GM12878 (cell line): ENCODE measurements around the gene FAT1. TPM values are rescaled to one million over a fixed set of nuclear protein-coding genes. Genes with fewer than 3 reads are reported as not detected.

Experiments used
- ATAC-seq: fragments of 200-7000 bp; cut with Tn5 transposase; 3 replicates; pipeline ENCODE4 v1.9.1; 2020; ENCODE audit warnings: mild to moderate bottlenecking, moderate library complexity
- BruUV-seq: library from RNA; stranded (reverse); fragments of 400-500 nt; replicated peaks from 2 replicates; lab custom pipeline; 2021; lab: Mats Ljungman, UMichigan
- CTCF ChIA-PET: fragments of 300-600 bp; sonication (Branson Sonifier 250); formaldehyde crosslinking; extraction: SDS; loops from one replicate; lab custom pipeline; 2021; ENCODE audit warnings: inconsistent platforms; lab: Yijun Ruan, JAX
- POLR2A ChIA-PET: fragments of 350-600 bp; formaldehyde crosslinking; extraction: SDS; loops from one replicate; lab custom pipeline; 2021; ENCODE audit warnings: inconsistent platforms; lab: Charles Lee
- RAD21 ChIA-PET: fragments of 300-600 bp; sonication (Branson Sonifier 250); formaldehyde crosslinking; loops from one replicate; lab custom pipeline; 2023; ENCODE audit warnings: antibody characterized with exemption; ENCODE audit not compliant: unreplicated experiment; lab: Charles Lee
- SMC1A ChIA-PET: fragments of 300-600 bp; sonication (Branson Sonifier 250); formaldehyde crosslinking; loops from one replicate; lab custom pipeline; 2023; ENCODE audit not compliant: unreplicated experiment, uncharacterized antibody; lab: Charles Lee
- DNase-seq: peaks from one replicate; pipeline ENCODE4 v3.0.0-alpha.2; 2011; ENCODE audit warnings: low read depth, low spot score
- FAIRE-seq: peaks from 3 replicates; lab custom pipeline; 2011; peaks lifted over from hg19 to GRCh38; lab: Jason Lieb, UNC
- H2AFZ ChIP-seq: 2 replicates; pipeline ENCODE4 v1.6.0; 2011; ENCODE audit warnings: low read depth, low read length, control low read depth; ENCODE audit not compliant: control insufficient read depth
- H3K27ac ChIP-seq: 2 replicates; pipeline ENCODE4 v1.5.1; 2011; ENCODE audit warnings: control low read depth; ENCODE audit not compliant: control insufficient read depth, insufficient read depth
- H3K27me3 ChIP-seq, 2 experiments: replicated peaks in 1 of 2; 2 replicates each; pipeline versions ENCODE4 v1.6.0 to v1.6.1; 2011; ENCODE audit warnings: low read length in 1 of 2; ENCODE audit not compliant: control insufficient read depth in 2 of 2, insufficient read depth in 2 of 2
- H3K36me3 ChIP-seq, 2 experiments: 2 replicates each; pipeline ENCODE4 v1.5.1; 2011; ENCODE audit warnings: low read length in 1 of 2; ENCODE audit not compliant: control insufficient read depth in 2 of 2, insufficient read depth in 2 of 2
- H3K4me1 ChIP-seq: 2 replicates; pipeline ENCODE4 v1.6.1; 2011; ENCODE audit warnings: mild to moderate bottlenecking, low read length, moderate library complexity, mixed read lengths; ENCODE audit not compliant: control insufficient read depth, insufficient read depth
- H3K4me2 ChIP-seq: 2 replicates; pipeline ENCODE4 v1.6.0; 2011; ENCODE audit warnings: control low read depth; ENCODE audit not compliant: control insufficient read depth, insufficient read depth
- H3K4me3 ChIP-seq: fragments of 200-600 bp; sonication (generic); 2 replicates; pipeline ENCODE4 v1.5.1; 2016
- H3K79me2 ChIP-seq: 2 replicates; pipeline ENCODE4 v1.6.0; 2011; ENCODE audit warnings: low read length; ENCODE audit not compliant: control insufficient read depth, insufficient read depth
- H3K9ac ChIP-seq: 2 replicates; pipeline ENCODE4 v1.8.0; 2011; ENCODE audit warnings: low read length, control low read depth, mixed read lengths; ENCODE audit not compliant: control insufficient read depth, insufficient read depth
- H3K9me3 ChIP-seq: replicated peaks from 3 replicates; pipeline ENCODE4 v1.5.1; 2011; ENCODE audit warnings: mild to moderate bottlenecking, low read length; ENCODE audit not compliant: control insufficient read depth, insufficient read depth
- H4K20me1 ChIP-seq: 2 replicates; pipeline ENCODE4 v1.6.0; 2011; ENCODE audit not compliant: control insufficient read depth, insufficient read depth
- CREB1 ChIP-seq: IDR thresholded peaks from 2 replicates; pipeline ENCODE4 v1.6.1; 2012; ENCODE audit warnings: low read depth, mild to moderate bottlenecking, inconsistent platforms
- CUX1 ChIP-seq: IDR thresholded peaks from 2 replicates; pipeline ENCODE4 v1.6.1; 2012; ENCODE audit warnings: improper control_type of control experiment, low read depth, low read length; ENCODE audit not compliant: insufficient replicate concordance
- EP300 ChIP-seq, 2 experiments: fragments of 150-350 bp in 1 of 2; IDR thresholded peaks; 2 replicates each; pipeline ENCODE4 v1.6.1; 2011 to 2012; ENCODE audit warnings: low read depth in 2 of 2, low read length in 2 of 2, borderline replicate concordance in 1 of 2, improper control_type of control experiment in 1 of 2, inconsistent platforms in 1 of 2; ENCODE audit not compliant: control insufficient read depth in 1 of 2
- HCFC1 ChIP-seq: fragments of 150-350 bp; IDR thresholded peaks from 2 replicates; pipeline ENCODE4 v1.6.1; 2014; ENCODE audit warnings: low read length
- IRF4 ChIP-seq: IDR thresholded peaks from 2 replicates; pipeline ENCODE4 v1.6.1; 2011; ENCODE audit warnings: low read depth, low read length
- MEF2A ChIP-seq: IDR thresholded peaks from 2 replicates; pipeline ENCODE4 v1.6.1; 2011; ENCODE audit warnings: low read depth, mild to moderate bottlenecking, low read length, moderate library complexity; ENCODE audit not compliant: insufficient read depth
- MYB ChIP-seq: fragments of 150-350 bp; IDR thresholded peaks from 2 replicates; pipeline ENCODE4 v1.6.1; 2014; ENCODE audit warnings: mild to moderate bottlenecking, low read depth, low read length, borderline replicate concordance
- NFYB ChIP-seq: IDR thresholded peaks from 2 replicates; pipeline ENCODE4 v1.6.1; 2011; ENCODE audit warnings: low read depth, mild to moderate bottlenecking, low read length, improper control_type of control experiment, moderate library complexity; ENCODE audit not compliant: insufficient read depth
- RB1 ChIP-seq: fragments of 450-650 bp; formaldehyde crosslinking; IDR thresholded peaks from 2 replicates; pipeline ENCODE4 v1.6.1; 2017; ENCODE audit warnings: mild to moderate bottlenecking, borderline replicate concordance
- RBBP5 ChIP-seq: fragments of 200-600 bp; sonication (generic); conservative IDR thresholded peaks from 2 replicates; pipeline ENCODE4 v1.6.1; 2016
- REST ChIP-seq: IDR thresholded peaks from 2 replicates; pipeline ENCODE4 v1.6.1; 2012; ENCODE audit warnings: mild to moderate bottlenecking, low read depth, low read length
- SP1 ChIP-seq: IDR thresholded peaks from one replicate; pipeline ENCODE4 v1.6.1; 2011; ENCODE audit warnings: low read depth, low read length
- SUZ12 ChIP-seq: fragments of 200-600 bp; sonication (generic); IDR thresholded peaks from one replicate; pipeline ENCODE4 v1.6.1; 2018; ENCODE audit warnings: antibody characterized with exemption, mild to moderate bottlenecking; ENCODE audit not compliant: unreplicated experiment
- USF1 ChIP-seq: IDR thresholded peaks from 2 replicates; pipeline ENCODE4 v1.6.1; 2011; ENCODE audit warnings: borderline replicate concordance, low read depth, mild to moderate bottlenecking, moderate library complexity, mixed read lengths, low read length; ENCODE audit not compliant: insufficient read depth; ENCODE audit errors: extremely low read length
- ZNF384 ChIP-seq: IDR thresholded peaks from 2 replicates; pipeline ENCODE4 v1.6.1; 2012; ENCODE audit warnings: low read depth, mild to moderate bottlenecking, low read length, improper control_type of control experiment, borderline replicate concordance
- ZSCAN29 ChIP-seq: fragments of 450-650 bp; IDR thresholded peaks from 2 replicates; pipeline ENCODE4 v1.6.1; 2017; ENCODE audit warnings: mild to moderate bottlenecking, moderate library complexity
- WGBS: methylation state at CpG from one replicate; pipeline ENCODE4 v1.1.6; 2016; ENCODE audit warnings: low lambda C conversion rate; ENCODE audit not compliant: insufficient replicate concordance, insufficient coverage; ENCODE audit errors: missing lambda C conversion rate; 5-methylcytosine and 5-hydroxymethylcytosine counted together
- in situ Hi-C: fragments of 300-500 bp; cut with MboI; formaldehyde crosslinking; loops from 9 replicates; pipeline ENCODE4 v1.14.3; 2018; ENCODE audit warnings: mixed read lengths
- intact Hi-C: fragments of 100-400 bp; cut with micrococcal nuclease; formaldehyde crosslinking; loops from one replicate; pipeline ENCODE4 v1.14.2; 2022; ENCODE audit not compliant: unreplicated experiment
- polyA plus RNA-seq, 11 experiments: library from polyadenylated mRNA; depleted of rRNA in 4 of 11; unstranded in 6 of 11; stranded (reverse) in 5 of 11; fragments of >200 nt; fragmentation: Nextera tagmentation in 4 of 11; fragmentation: Illumina TruSeq in 1 of 11; extraction: Ambion mirVana in 4 of 11; extraction: Trizol in 1 of 11; gene quantifications; 1 replicate in 1 of 11; 2 replicates in 10 of 11; pipeline versions ENCODE4 v1.2.1 to v1.2.3, GENCODE V29; 2011 to 2016; ENCODE audit warnings: inconsistent platforms in 2 of 11, missing spikeins in 2 of 11, low read depth in 1 of 11
- total RNA-seq, 4 experiments: library from RNA; depleted of rRNA in 3 of 4; stranded (reverse); fragments of >200 nt in 3 of 4; fragmentation: Illumina TruSeq in 1 of 4; extraction: Trizol in 1 of 4; gene quantifications; 2 replicates each; pipeline versions ENCODE4 v1.2.1 to v1.2.3, GENCODE V29; 2013 to 2021

Gene FAT1
- total and polyA plus RNA-seq, 10 of the 15 experiments (the other 5 are each of a cell fraction or from before 2014, with no cell fraction given), result 0.04 to 11.8 (median 0.11) TPM; not detected in 1

- in situ Hi-C loops (no loop called here), intact Hi-C loops (no loop called here)
- DNase-seq (no peak), ATAC-seq (no peak), FAIRE-seq (no peak)
- Histone ChIP-seq H2AFZ (no peak overlapping the region), H3K27ac (no peak overlapping the region), H3K9ac (no peak overlapping the region), H3K4me1 (no peaks in the 10 kb centered on the region), H3K4me3 (no peak overlapping the region), H3K36me3 (no peaks in the 10 kb centered on the region), H3K4me2 (no peak overlapping the region), H3K9me3 (no peaks in the 10 kb centered on the region), H3K79me2 (no peaks in the 10 kb centered on the region), H4K20me1 (no peaks in the 10 kb centered on the region), H3K27me3 (no peaks in the 10 kb centered on the region)
- SMC1A ChIA-PET, result no interaction called here
- RAD21 ChIA-PET, result no interaction called here
- WGBS, result 57% methylated on average over 10 of the region's 10 CpGs
- BruUV-seq, result no TSS peak
- POLR2A ChIA-PET, result no interaction called here
- CTCF ChIA-PET, result no interaction called here
- TF ChIP-seq RB1, result no peak
- no peak for TF ChIP-seq USF1
- no peak for TF ChIP-seq REST
- TF ChIP-seq SP1, result no peak
- no peak for TF ChIP-seq ZNF384
- TF ChIP-seq IRF4, result no peak
- no peak for TF ChIP-seq NFYB
- TF ChIP-seq MEF2A, result no peak
- no peak for TF ChIP-seq ZSCAN29
- TF ChIP-seq MYB, result no peak
- no peak for TF ChIP-seq CREB1
- no peak for TF ChIP-seq EP300 (IDR thresholded peaks at IDR 0.05; ENCODE audit: borderline replicate concordance in 1 of 2, control insufficient read depth in 1 of 2, low read depth in 2 of 2, low read length in 2 of 2)
- no peak for TF ChIP-seq RBBP5
- no peak for TF ChIP-seq HCFC1
- no peak for TF ChIP-seq SUZ12
- no peak for TF ChIP-seq CUX1
These were observed 36.3 kb upstream of the FAT1 start for GRCh38 chr4:186759990-186760389.
